H1 (cell line): ENCODE results near the gene POU6F2. TPM values are rescaled to one million over a fixed set of nuclear protein-coding genes. Genes with fewer than 3 reads are reported as not detected.

Experiments used
- CBX5 ChIP-seq: fragments of 300-800, 300-1000 bp; sonication (generic); IDR thresholded peaks from 2 replicates; pipeline ENCODE4 v1.7.1; 2016; ENCODE audit warnings: antibody characterized with exemption, low read length, low read depth
- KDM5A ChIP-seq: fragments of 200-600 bp; IDR thresholded peaks from 2 replicates; pipeline ENCODE4 v1.7.1; 2012; ENCODE audit warnings: mild to moderate bottlenecking, low read length, inconsistent platforms, mixed read lengths
- RXRA ChIP-seq: IDR thresholded peaks from 2 replicates; pipeline ENCODE4 v1.6.1; 2011; ENCODE audit warnings: low read depth, mild to moderate bottlenecking, low read length, moderate library complexity; ENCODE audit not compliant: insufficient read depth
- TAF1 ChIP-seq: IDR thresholded peaks from 2 replicates; pipeline ENCODE4 v1.6.1; 2011; ENCODE audit warnings: mild to moderate bottlenecking, low read depth, low read length
- polyA plus RNA-seq, 7 experiments: library from polyadenylated mRNA; depleted of rRNA in 3 of 7; stranded (reverse) in 5 of 7; unstranded in 2 of 7; fragments of >200 nt in 5 of 7; fragments of 200-250 nt in 2 of 7; gene quantifications; 1 replicate in 5 of 7; 2 replicates in 1 of 7; 4 replicates in 1 of 7; pipeline versions ENCODE4 v1.2.1 to v1.2.3, GENCODE V29; 2011 to 2013; ENCODE audit warnings: missing spikeins in 2 of 7, mixed read lengths in 2 of 7
- total RNA-seq: library from RNA; stranded (reverse); fragmentation: NEBNext Ultra II Directional; extraction: Animal tissue kit (Norgen Biotek cat#: 25700); gene quantifications from 2 replicates; pipeline ENCODE4 v1.2.1, GENCODE V29; 2021
- TF ChIP-seq, protein P1 (sequence below): IDR thresholded peaks from 2 replicates; pipeline ENCODE4 v1.6.1; 2012; ENCODE audit warnings: low read length, inconsistent platforms

Gene POU6F2
- total and polyA plus RNA-seq, 2 of the 8 experiments (the other 6 are each of a cell fraction or from before 2014, with no cell fraction given), result 1.1 to 2.0 TPM

DNA sequence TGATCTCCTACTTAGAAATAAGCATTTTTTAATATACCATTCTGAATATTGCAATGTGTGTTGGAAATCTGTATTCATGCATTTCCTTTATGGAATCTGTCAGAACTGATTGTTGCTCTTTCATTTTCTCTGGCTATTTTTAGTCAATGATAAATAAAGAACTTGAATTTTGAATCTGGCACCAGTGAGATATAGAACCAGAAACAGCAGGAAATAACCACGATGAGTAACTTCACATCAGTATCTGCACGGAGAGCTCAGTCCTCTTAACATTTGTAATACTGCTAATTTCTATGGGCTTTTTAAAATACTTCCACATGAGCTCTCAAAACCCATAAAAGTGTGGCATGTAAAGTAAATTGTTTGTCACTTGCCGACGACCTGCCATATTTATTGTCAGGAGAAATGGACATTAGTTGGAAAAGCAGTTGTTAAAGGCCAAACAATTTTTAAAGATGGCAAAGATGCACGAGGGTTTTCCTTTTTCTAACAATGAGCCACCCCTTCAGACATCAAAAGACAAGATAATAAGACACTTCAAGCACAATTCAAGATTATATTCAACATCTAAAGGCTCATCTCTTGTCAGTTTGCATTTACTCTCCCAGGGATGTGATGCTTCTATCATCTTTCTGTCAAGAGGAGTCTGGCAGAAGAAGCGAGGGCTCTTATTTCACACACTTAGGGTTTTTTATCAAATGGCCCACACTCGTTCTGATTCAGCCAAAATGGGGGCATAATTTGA is 118.3 kb downstream of the POU6F2 start (continued):
- TF ChIP-seq, protein P1, sequence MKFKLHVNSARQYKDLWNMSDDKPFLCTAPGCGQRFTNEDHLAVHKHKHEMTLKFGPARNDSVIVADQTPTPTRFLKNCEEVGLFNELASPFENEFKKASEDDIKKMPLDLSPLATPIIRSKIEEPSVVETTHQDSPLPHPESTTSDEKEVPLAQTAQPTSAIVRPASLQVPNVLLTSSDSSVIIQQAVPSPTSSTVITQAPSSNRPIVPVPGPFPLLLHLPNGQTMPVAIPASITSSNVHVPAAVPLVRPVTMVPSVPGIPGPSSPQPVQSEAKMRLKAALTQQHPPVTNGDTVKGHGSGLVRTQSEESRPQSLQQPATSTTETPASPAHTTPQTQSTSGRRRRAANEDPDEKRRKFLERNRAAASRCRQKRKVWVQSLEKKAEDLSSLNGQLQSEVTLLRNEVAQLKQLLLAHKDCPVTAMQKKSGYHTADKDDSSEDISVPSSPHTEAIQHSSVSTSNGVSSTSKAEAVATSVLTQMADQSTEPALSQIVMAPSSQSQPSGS, result no peak
- TF ChIP-seq KDM5A (no peak), CBX5 (no peak), RXRA (no peak), TAF1 (no peak)
